ENCODE measurements around the gene CAB39. TPM values are rescaled to one million over a fixed set of nuclear protein-coding genes. Genes with fewer than 3 reads are reported as not detected.

The CAB39 gene
- total and polyA plus RNA-seq, 2 donors from 2014 or later, result 39.1 to 77.6 TPM

GRCh38 chr2:230692760-230693159 is 19.9 kb upstream of the CAB39 start:
- Histone ChIP-seq H3K4me1 (ENCODE audit: control insufficient read depth in 2 of 3, insufficient read depth in 2 of 3, low read depth in 1 of 3, low read length in 3 of 3) (no peaks in the 10 kb centered on the region), H3K4me3 (ENCODE audit: low read length in 3 of 3) (no peak overlapping the region), H3K9me3 (ENCODE audit: control insufficient read depth in 2 of 3, insufficient read depth in 1 of 3, low read length in 3 of 3) (no peaks in the 10 kb centered on the region), H3K36me3 (ENCODE audit: control insufficient read depth in 2 of 3, insufficient read depth in 3 of 3, low read length in 3 of 3) (no peaks in the 10 kb centered on the region), H3K9ac (ENCODE audit: low read length in 3 of 3) (no peak overlapping the region), H3K27ac (ENCODE audit: low read depth in 2 of 2, low read length in 2 of 2) (no peak overlapping the region), H3K27me3 (ENCODE audit: control insufficient read depth, insufficient read depth, low read length) (no peaks in the 10 kb centered on the region)
- intact Hi-C loops (cut with DNase I), result no loop called here
- FAIRE-seq (no peak), DNase-seq (no peak)
- TF ChIP-seq CTCF (IDR thresholded peaks at IDR 0.05; ENCODE audit: borderline replicate concordance, extremely low read depth, insufficient read depth), result no peak

- H3K9ac ChIP-seq (ENCODE audit: low read length in 3 of 3), result no peak overlapping the region
- FAIRE-seq (no peak), DNase-seq (no peak)
- no peak for TF ChIP-seq CTCF (IDR thresholded peaks at IDR 0.05; ENCODE audit: borderline replicate concordance, extremely low read depth, insufficient read depth)
- intact Hi-C loops (cut with DNase I), result no loop called here
- H3K27ac ChIP-seq (ENCODE audit: low read depth in 2 of 2, low read length in 2 of 2), result no peak overlapping the region
- H3K27me3 ChIP-seq (ENCODE audit: control insufficient read depth, insufficient read depth, low read length), result no peaks in the 10 kb centered on the region
- no peaks in the 10 kb centered on the region for H3K36me3 ChIP-seq (ENCODE audit: control insufficient read depth in 2 of 3, insufficient read depth in 3 of 3, low read length in 3 of 3)
- H3K4me3 ChIP-seq (ENCODE audit: low read length in 3 of 3), result no peak overlapping the region
- H3K9me3 ChIP-seq (ENCODE audit: control insufficient read depth in 2 of 3, insufficient read depth in 1 of 3, low read length in 3 of 3), result no peaks in the 10 kb centered on the region
- no peaks in the 10 kb centered on the region for H3K4me1 ChIP-seq (ENCODE audit: control insufficient read depth in 2 of 3, insufficient read depth in 2 of 3, low read depth in 1 of 3, low read length in 3 of 3)
Observed at GRCh38 chr2:230693411-230693810, 19.2 kb upstream of the CAB39 start.

DNA sequence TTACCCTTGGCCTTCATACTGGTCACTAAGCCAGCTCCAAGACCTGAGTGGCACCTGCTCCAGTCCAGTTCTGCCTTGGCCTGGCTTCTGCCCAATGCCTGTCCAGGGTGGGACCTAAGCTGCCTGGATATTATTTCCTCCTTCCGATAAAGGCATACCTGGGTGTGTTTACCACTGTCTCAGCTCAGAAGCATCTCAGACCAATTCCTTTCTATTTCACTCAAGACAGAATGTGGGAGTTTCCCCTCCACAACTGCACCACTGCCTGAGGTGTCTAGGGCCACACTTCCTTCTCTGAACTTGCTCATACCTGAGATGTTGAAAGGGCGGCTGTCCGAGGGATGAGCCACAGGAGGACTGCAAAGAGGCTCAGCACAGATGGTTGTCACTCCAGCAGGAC is 18.4 kb upstream of the CAB39 start:
- Histone ChIP-seq H3K9ac (ENCODE audit: low read length in 3 of 3) (no peak overlapping the region), H3K4me3 (ENCODE audit: low read length in 3 of 3) (no peak overlapping the region), H3K27ac (ENCODE audit: low read depth in 2 of 2, low read length in 2 of 2) (no peak overlapping the region), H3K36me3 (ENCODE audit: control insufficient read depth in 2 of 3, insufficient read depth in 3 of 3, low read length in 3 of 3) (no peaks in the 10 kb centered on the region), H3K4me1 (ENCODE audit: control insufficient read depth in 2 of 3, insufficient read depth in 2 of 3, low read depth in 1 of 3, low read length in 3 of 3) (no peaks in the 10 kb centered on the region), H3K27me3 (ENCODE audit: control insufficient read depth, insufficient read depth, low read length) (no peaks in the 10 kb centered on the region), H3K9me3 (ENCODE audit: control insufficient read depth in 2 of 3, insufficient read depth in 1 of 3, low read length in 3 of 3) (no peaks in the 10 kb centered on the region)
- DNase-seq, result no peak
- no peak for FAIRE-seq
- intact Hi-C loops (cut with DNase I), result no loop called here
- TF ChIP-seq CTCF (IDR thresholded peaks at IDR 0.05; ENCODE audit: borderline replicate concordance, extremely low read depth, insufficient read depth), result no peak

GRCh38 chr2:230695551-230695950 is 17.1 kb upstream of the CAB39 start:
- FAIRE-seq, result no peak
- Histone ChIP-seq H3K27ac (ENCODE audit: low read depth in 2 of 2, low read length in 2 of 2) (no peak overlapping the region), H3K9me3 (ENCODE audit: control insufficient read depth in 2 of 3, insufficient read depth in 1 of 3, low read length in 3 of 3) (no peaks in the 10 kb centered on the region), H3K4me1 (ENCODE audit: control insufficient read depth in 2 of 3, insufficient read depth in 2 of 3, low read depth in 1 of 3, low read length in 3 of 3) (no peaks in the 10 kb centered on the region), H3K9ac (ENCODE audit: low read length in 3 of 3) (no peak overlapping the region), H3K36me3 (ENCODE audit: control insufficient read depth in 2 of 3, insufficient read depth in 3 of 3, low read length in 3 of 3) (no peaks in the 10 kb centered on the region), H3K4me3 (ENCODE audit: low read length in 3 of 3) (no peak overlapping the region), H3K27me3 (ENCODE audit: control insufficient read depth, insufficient read depth, low read length) (no peaks in the 10 kb centered on the region)
- intact Hi-C loops (cut with DNase I), result no loop called here
- no peak for TF ChIP-seq CTCF (IDR thresholded peaks at IDR 0.05; ENCODE audit: borderline replicate concordance, extremely low read depth, insufficient read depth)
- no peak for DNase-seq

Measured in kidney (tissue), 14 donors.